Measurements from ENCODE around the gene TNIP2. TPM values are rescaled to one million over a fixed set of nuclear protein-coding genes. Genes with fewer than 3 reads are reported as not detected.
"Not testable (repeated sequence)": the region's sequence is repeated elsewhere in the genome, so short reads cannot be mapped to it uniquely, and the experiment has no call there.

The TNIP2 gene
- total RNA-seq, 1 donor from 2014 or later: 19.4 TPM

DNA sequence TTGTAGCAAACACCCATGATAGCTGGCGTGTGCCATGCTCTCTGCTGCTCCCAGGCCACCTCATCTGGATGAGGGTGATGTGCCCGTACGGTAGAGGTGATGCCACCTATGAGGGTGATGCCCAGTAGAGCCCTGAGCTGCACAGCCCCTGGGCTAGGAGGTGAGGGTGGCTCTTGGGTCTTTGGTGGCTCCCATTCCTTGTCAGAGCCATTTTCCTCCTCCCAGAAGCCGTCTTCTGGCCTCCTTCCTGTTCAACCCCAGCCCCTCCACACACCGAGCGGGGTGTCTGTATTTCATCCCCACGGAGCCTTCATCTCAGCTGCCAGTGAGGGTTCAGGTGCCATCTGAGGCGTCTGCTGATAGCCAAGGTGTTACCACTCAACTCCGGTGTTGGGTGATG lies 12.0 kb upstream of the TNIP2 start:
- Histone ChIP-seq H3K36me3 (no peaks in the 10 kb centered on the region), H3K9me3 (replicated peaks) (no peaks in the 10 kb centered on the region), H3K27me3 (ENCODE audit: low read depth) (no peaks in the 10 kb centered on the region), H3K4me1 (peaks cover 25% of the 10 kb centered on the region), H3K4me3 (no peak overlapping the region), H3K27ac (replicated peaks) (no peak overlapping the region)
- DNase-seq: no peak
- TF ChIP-seq, protein P1, sequence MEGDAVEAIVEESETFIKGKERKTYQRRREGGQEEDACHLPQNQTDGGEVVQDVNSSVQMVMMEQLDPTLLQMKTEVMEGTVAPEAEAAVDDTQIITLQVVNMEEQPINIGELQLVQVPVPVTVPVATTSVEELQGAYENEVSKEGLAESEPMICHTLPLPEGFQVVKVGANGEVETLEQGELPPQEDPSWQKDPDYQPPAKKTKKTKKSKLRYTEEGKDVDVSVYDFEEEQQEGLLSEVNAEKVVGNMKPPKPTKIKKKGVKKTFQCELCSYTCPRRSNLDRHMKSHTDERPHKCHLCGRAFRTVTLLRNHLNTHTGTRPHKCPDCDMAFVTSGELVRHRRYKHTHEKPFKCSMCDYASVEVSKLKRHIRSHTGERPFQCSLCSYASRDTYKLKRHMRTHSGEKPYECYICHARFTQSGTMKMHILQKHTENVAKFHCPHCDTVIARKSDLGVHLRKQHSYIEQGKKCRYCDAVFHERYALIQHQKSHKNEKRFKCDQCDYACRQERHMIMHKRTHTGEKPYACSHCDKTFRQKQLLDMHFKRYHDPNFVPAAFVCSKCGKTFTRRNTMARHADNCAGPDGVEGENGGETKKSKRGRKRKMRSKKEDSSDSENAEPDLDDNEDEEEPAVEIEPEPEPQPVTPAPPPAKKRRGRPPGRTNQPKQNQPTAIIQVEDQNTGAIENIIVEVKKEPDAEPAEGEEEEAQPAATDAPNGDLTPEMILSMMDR (IDR thresholded peaks at IDR 0.05; ENCODE audit: borderline replicate concordance): no peak
- intact Hi-C loops (cut with micrococcal nuclease): loop anchor here (10.0 kb wide), 1 partner anchor 187 kb away; no protein-coding TSS in a partner anchor

DNA sequence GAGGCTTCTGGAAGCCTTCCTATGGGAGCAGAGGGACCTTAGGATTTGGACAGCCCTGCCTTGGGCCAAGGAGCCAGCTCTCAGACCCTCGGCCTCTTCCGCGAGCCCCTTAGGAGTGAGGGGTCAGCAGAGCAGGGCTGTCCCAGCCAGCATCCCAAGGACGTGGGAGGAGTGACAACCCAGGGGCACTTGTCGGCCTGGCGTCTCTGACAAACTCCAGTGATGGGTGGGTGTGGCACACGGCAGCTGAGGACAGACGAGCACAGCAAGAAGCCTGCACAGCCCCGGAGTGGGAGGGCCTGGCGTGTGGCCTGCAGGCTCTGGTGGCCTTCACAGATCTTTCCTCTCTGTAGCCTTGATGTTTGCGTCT lies 11.6 kb upstream of the TNIP2 start:
- Histone ChIP-seq H3K9me3 (replicated peaks) (no peaks in the 10 kb centered on the region), H3K27ac (replicated peaks) (peak overlapping the region; percentile 1), H3K27me3 (ENCODE audit: low read depth) (no peaks in the 10 kb centered on the region), H3K36me3 (no peaks in the 10 kb centered on the region), H3K4me1 (peaks cover 25% of the 10 kb centered on the region), H3K4me3 (no peak overlapping the region)
- intact Hi-C loops (cut with micrococcal nuclease): loop anchor here (10.0 kb wide), 1 partner anchor 187 kb away; no protein-coding TSS in a partner anchor
- DNase-seq: no peak
- TF ChIP-seq, protein P1 (IDR thresholded peaks at IDR 0.05; ENCODE audit: borderline replicate concordance): no peak

GRCh38 chr4:2767046-2767704 lies 11.0 kb upstream of the TNIP2 start:
- intact Hi-C loops (cut with micrococcal nuclease): loop anchor here (10.0 kb wide), 1 partner anchor 188 kb away; no protein-coding TSS in a partner anchor
- H3K27ac ChIP-seq (replicated peaks): peak overlapping the region; percentile 1
- DNase-seq: no peak

DNA sequence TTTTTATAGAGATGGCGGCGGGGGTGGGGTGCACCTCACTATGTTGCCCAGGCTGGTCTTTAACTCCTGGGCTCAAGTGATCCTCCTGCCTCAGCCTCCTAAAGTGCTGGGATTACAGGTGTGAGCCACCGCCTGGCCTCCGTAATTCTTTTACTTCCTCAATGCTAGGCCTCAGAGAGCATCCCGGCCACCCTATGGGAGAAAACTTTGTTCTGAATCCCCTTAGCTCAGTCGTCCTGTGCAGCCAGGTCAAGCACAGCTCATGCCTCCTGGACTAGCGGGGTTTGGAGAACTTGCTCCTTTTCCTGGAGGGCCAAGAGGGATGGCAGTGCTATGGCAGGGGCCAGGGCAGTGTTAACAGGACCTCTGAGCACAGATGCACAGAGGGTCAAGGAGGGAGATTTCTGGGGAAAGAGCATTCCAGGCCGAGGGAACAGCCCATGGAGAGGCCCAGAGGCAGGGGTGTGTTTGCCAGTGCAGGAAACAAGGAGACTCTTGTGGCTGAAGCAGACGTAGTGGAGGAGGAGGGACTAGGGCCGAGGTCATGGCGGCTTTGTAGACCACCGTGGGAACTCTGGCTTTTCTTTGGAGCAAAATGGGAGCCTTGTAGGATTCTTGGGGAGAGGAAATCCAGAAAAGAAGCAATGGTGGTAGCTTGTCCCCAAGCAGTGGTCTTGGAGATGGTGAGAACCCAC lies 9.8 kb upstream of the TNIP2 start:
- no peak for DNase-seq
- H3K4me3 ChIP-seq: no peak overlapping the region
- H3K36me3 ChIP-seq: no peaks in the 10 kb centered on the region
- H3K4me1 ChIP-seq: peaks cover 30% of the 10 kb centered on the region
- TF ChIP-seq, protein P1 (IDR thresholded peaks at IDR 0.05; ENCODE audit: borderline replicate concordance): no peak
- H3K27ac ChIP-seq (replicated peaks): no peak overlapping the region
- no peaks in the 10 kb centered on the region for H3K27me3 ChIP-seq (ENCODE audit: low read depth)
- H3K9me3 ChIP-seq (replicated peaks): no peaks in the 10 kb centered on the region
- intact Hi-C loops (cut with micrococcal nuclease): loop anchor here (10.0 kb wide), 1 partner anchor 189 kb away; no protein-coding TSS in a partner anchor

More at GRCh38 chr4:2767046-2767704, 11.0 kb upstream of the TNIP2 start:
- no peaks in the 10 kb centered on the region for H3K36me3 ChIP-seq
- TF ChIP-seq, protein P1 (IDR thresholded peaks at IDR 0.05; ENCODE audit: borderline replicate concordance): no peak
- H3K27me3 ChIP-seq (ENCODE audit: low read depth): no peaks in the 10 kb centered on the region
- no peaks in the 10 kb centered on the region for H3K9me3 ChIP-seq (replicated peaks)
- peaks cover 25% of the 10 kb centered on the region for H3K4me1 ChIP-seq
- H3K4me3 ChIP-seq: no peak overlapping the region

GRCh38 chr4:2763511-2763967 lies 7.4 kb upstream of the TNIP2 start:
- TF ChIP-seq, protein P1 (IDR thresholded peaks at IDR 0.05; ENCODE audit: borderline replicate concordance): no peak
- Histone ChIP-seq H3K27ac (replicated peaks) (peak overlapping the region; percentile 80), H3K4me3 (peak overlapping the region; percentile 67), H3K36me3 (no peaks in the 10 kb centered on the region), H3K9me3 (replicated peaks) (no peaks in the 10 kb centered on the region), H3K27me3 (ENCODE audit: low read depth) (no peaks in the 10 kb centered on the region), H3K4me1 (peaks cover 30% of the 10 kb centered on the region)
- intact Hi-C loops (cut with micrococcal nuclease): loop anchor here (10.0 kb wide), 1 partner anchor 191 kb away; no protein-coding TSS in a partner anchor
- no peak for DNase-seq

DNA sequence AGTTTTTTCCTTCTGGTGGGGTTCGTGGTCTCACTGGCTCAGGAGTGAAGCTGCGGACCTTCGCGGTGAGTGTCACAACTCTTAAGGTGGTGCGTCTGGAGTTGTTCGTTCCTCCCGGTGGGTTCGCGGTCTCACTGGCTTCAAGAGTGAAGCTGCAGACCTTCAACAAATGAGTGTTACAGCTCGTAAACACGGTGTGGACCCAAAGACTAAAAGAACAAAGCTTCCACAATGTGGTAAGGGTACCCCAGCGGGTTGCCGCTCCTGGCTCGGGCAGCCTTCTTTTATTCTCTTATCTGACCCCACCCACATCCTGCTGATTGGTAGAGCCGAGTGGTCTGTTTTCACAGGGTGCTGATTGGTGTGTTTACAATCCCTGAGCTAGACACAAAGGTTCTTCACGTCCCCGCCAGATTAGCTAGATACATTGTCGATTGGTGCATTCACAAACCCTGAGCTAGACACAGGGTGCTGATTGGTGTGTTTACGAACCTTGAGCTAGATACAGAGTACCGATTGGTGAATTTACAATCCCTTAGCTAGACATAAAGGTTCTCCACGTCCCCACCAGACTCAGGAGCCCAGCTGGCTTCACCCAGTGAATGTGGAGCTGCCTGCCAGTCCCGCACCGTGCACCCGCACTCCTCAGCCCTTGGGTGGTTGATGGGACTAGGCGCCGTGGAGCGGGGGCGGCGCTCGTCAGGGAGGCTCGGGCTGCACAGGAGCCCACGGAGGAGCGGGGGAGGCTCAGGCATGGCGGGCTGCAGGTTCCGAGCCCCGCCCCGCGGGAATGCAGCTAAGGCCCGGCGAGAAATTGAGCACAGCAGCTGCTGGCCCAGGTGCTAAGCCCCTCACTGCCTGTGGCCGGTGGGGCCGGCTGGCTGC lies 6.6 kb upstream of the TNIP2 start:
- DNase-seq; H3K9me3 ChIP-seq (replicated peaks); H3K4me3 ChIP-seq; H3K27ac ChIP-seq (replicated peaks); H3K27me3 ChIP-seq (ENCODE audit: low read depth); H3K36me3 ChIP-seq: not testable (repeated sequence)
- intact Hi-C loops (cut with micrococcal nuclease): loop anchor here (10.0 kb wide), 1 partner anchor 192 kb away; no protein-coding TSS in a partner anchor
- peaks cover 25% of the 10 kb centered on the region for H3K4me1 ChIP-seq
